KMS-11 (cell line): ENCODE data around the gene PLEKHD1.

Experiments
- H2AFZ ChIP-seq: fragments of 200-600 bp; sonication (generic); 2 replicates; pipeline ENCODE4 v1.6.1; 2016; ENCODE audit warnings: antibody characterized with exemption, mixed run types, low read depth
- H3K27ac ChIP-seq: fragments of 200-600 bp; sonication (generic); 2 replicates; pipeline ENCODE4 v1.6.1; 2016; ENCODE audit warnings: mild to moderate bottlenecking, mixed run types
- H3K27me3 ChIP-seq: fragments of 200-600 bp; sonication (generic); 2 replicates; pipeline ENCODE4 v1.6.1; 2017; ENCODE audit warnings: mild to moderate bottlenecking, low read depth, mixed run types, moderate library complexity; ENCODE audit not compliant: insufficient read depth
- H3K36me3 ChIP-seq: fragments of 200-600 bp; sonication (generic); 2 replicates; pipeline ENCODE4 v1.6.1; 2017; ENCODE audit warnings: mild to moderate bottlenecking, mixed run types; ENCODE audit not compliant: insufficient read depth
- H3K4me1 ChIP-seq: fragments of 200-600 bp; sonication (generic); 2 replicates; pipeline ENCODE4 v1.6.1; 2016; ENCODE audit warnings: mild to moderate bottlenecking, low read depth, mixed run types; ENCODE audit not compliant: poor library complexity, severe bottlenecking
- H3K4me2 ChIP-seq: fragments of 200-600 bp; sonication (generic); 2 replicates; pipeline ENCODE4 v1.7.0; 2016; ENCODE audit warnings: mild to moderate bottlenecking, mixed run types
- H3K4me3 ChIP-seq: fragments of 200-600 bp; sonication (generic); IDR thresholded peaks from 2 replicates; pipeline ENCODE4 v1.6.1; 2017; ENCODE audit warnings: low read depth, low read length, mixed read lengths; ENCODE audit not compliant: insufficient read depth
- H3K79me2 ChIP-seq: fragments of 200-600 bp; sonication (generic); 2 replicates; pipeline ENCODE4 v1.6.1; 2016; ENCODE audit warnings: low read depth, mixed run types; ENCODE audit not compliant: insufficient read depth
- H3K9ac ChIP-seq: fragments of 200-600 bp; sonication (generic); 2 replicates; pipeline ENCODE4 v1.6.1; 2016; ENCODE audit warnings: mild to moderate bottlenecking, mixed run types
- H4K20me1 ChIP-seq: fragments of 200-600 bp; sonication (generic); 2 replicates; pipeline ENCODE4 v1.6.1; 2016; ENCODE audit warnings: mild to moderate bottlenecking, mixed run types; ENCODE audit not compliant: insufficient read depth
- TF ChIP-seq, protein P1 (sequence below): fragments of 200-600 bp; sonication (generic); conservative IDR thresholded peaks from 2 replicates; pipeline ENCODE4 v1.6.1; 2017; ENCODE audit warnings: low read depth, mild to moderate bottlenecking, antibody characterized with exemption, low read length, moderate library complexity, mixed read lengths

The PLEKHD1 gene

DNA sequence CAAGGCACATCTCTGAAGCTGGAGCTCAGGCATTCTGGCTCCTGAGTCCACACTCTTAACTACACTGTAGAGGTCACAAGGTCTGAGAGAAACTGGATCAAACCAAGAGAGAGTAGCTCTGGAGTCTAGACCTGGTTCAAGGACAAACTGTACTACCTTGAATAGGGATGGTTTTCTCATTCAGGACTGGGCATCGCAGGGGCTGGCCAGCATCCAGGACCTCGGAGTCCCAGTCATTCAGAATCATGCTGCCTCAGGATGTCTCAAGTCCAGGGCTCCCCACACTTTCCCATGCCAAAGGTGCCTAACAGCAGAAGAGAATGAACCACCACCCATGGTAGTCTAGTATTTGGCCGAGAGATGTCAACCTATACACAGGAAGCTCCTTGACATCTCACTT, 13.1 kb upstream of the PLEKHD1 start:
- no peaks in the 10 kb centered on the region for H3K79me2 ChIP-seq
- no peaks in the 10 kb centered on the region for H4K20me1 ChIP-seq
- no peak overlapping the region for H3K4me3 ChIP-seq
- no peaks in the 10 kb centered on the region for H3K36me3 ChIP-seq
- H3K27me3 ChIP-seq = no peaks in the 10 kb centered on the region
- TF ChIP-seq, protein P1, sequence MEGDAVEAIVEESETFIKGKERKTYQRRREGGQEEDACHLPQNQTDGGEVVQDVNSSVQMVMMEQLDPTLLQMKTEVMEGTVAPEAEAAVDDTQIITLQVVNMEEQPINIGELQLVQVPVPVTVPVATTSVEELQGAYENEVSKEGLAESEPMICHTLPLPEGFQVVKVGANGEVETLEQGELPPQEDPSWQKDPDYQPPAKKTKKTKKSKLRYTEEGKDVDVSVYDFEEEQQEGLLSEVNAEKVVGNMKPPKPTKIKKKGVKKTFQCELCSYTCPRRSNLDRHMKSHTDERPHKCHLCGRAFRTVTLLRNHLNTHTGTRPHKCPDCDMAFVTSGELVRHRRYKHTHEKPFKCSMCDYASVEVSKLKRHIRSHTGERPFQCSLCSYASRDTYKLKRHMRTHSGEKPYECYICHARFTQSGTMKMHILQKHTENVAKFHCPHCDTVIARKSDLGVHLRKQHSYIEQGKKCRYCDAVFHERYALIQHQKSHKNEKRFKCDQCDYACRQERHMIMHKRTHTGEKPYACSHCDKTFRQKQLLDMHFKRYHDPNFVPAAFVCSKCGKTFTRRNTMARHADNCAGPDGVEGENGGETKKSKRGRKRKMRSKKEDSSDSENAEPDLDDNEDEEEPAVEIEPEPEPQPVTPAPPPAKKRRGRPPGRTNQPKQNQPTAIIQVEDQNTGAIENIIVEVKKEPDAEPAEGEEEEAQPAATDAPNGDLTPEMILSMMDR = no peak
- no peak overlapping the region for H3K4me2 ChIP-seq
- H3K9ac ChIP-seq = no peak overlapping the region
- no peak overlapping the region for H3K27ac ChIP-seq
- H3K4me1 ChIP-seq = no peaks in the 10 kb centered on the region
- no peak overlapping the region for H2AFZ ChIP-seq

DNA sequence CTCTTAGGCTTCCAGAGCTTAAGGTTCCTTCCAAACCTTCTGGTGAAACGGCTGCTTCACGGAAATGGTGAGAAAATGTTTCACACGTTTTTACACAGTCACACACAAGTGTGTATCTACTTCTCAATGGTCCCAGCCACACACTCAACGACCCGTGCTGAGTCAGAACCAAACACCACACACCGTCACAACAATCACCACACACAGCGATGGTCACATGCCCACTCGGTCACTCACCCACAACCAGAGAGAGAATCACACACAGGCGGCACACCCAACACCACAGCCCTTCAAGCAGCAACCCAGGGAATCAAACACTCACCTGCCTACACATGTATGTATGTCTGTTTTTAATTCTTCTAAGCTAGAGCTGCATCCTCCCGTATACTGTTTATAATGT, 12.6 kb upstream of the PLEKHD1 start:
- H2AFZ ChIP-seq = no peak overlapping the region
- H4K20me1 ChIP-seq = no peaks in the 10 kb centered on the region
- no peak overlapping the region for H3K27ac ChIP-seq
- no peaks in the 10 kb centered on the region for H3K27me3 ChIP-seq
- no peaks in the 10 kb centered on the region for H3K36me3 ChIP-seq
- no peaks in the 10 kb centered on the region for H3K79me2 ChIP-seq
- H3K9ac ChIP-seq = no peak overlapping the region
- H3K4me3 ChIP-seq = no peak overlapping the region
- TF ChIP-seq, protein P1 = no peak
- H3K4me1 ChIP-seq = no peaks in the 10 kb centered on the region
- H3K4me2 ChIP-seq = no peak overlapping the region

DNA sequence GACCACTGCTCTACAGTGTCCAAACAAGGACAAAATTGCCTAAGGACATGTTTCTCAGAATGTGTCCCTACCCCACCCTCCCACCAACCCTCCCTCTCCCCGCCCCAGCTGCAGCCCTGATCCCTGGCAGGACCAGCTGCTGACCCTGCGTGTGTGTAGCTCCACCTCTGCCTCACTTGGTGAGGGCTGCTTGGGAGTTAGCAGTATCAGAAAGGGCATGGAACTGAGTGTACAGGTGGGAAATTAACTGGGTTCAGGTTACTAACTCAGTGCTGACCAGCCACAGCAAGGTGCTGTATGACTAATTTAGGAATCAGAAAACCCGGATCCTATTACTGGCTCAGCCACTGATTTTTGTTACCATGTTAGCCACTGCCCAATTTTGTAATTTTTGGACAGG, 11.3 kb upstream of the PLEKHD1 start:
- Histone ChIP-seq H3K27ac (no peak overlapping the region), H3K4me1 (no peaks in the 10 kb centered on the region), H3K4me2 (no peak overlapping the region), H3K27me3 (no peaks in the 10 kb centered on the region), H3K79me2 (no peaks in the 10 kb centered on the region), H3K36me3 (no peaks in the 10 kb centered on the region), H3K4me3 (no peak overlapping the region), H3K9ac (no peak overlapping the region), H2AFZ (no peak overlapping the region), H4K20me1 (no peaks in the 10 kb centered on the region)
- TF ChIP-seq, protein P1 = no peak

DNA sequence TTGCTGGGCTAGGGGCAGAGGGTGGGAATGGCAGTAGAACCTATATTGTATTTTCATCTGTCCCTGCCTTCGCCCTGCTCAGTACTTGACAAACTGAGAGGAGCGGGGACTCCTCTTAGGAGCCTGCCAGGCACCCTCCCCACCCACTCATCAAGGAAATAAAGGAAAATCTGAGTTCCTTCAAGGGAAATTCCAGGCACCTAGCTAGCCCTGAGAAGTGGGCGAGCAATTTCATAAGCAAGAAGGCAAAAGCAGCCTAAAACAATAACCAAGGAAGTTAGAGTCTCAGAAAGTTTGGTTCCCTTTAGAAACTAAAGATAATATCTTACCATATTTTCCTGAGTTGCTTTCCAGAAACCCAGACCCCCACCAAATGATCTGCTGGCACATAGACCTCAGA, 10.6 kb upstream of the PLEKHD1 start:
- Histone ChIP-seq H3K9ac (no peak overlapping the region), H3K4me1 (no peaks in the 10 kb centered on the region), H3K4me2 (no peak overlapping the region), H4K20me1 (no peaks in the 10 kb centered on the region), H2AFZ (no peak overlapping the region), H3K27ac (no peak overlapping the region), H3K36me3 (no peaks in the 10 kb centered on the region), H3K27me3 (no peaks in the 10 kb centered on the region), H3K4me3 (no peak overlapping the region), H3K79me2 (no peaks in the 10 kb centered on the region)
- TF ChIP-seq, protein P1 = no peak
